HG02678 (cell line): ENCODE measurements around the gene TCF4.

Source experiments
- ATAC-seq: cut with Tn5 transposase; IDR thresholded peaks from one replicate; pipeline ENCODE4 v1.9.1; 2021; ENCODE audit warnings: mild to moderate bottlenecking, moderate library complexity; ENCODE audit not compliant: unreplicated experiment

TCF4 gene

GRCh38 chr18:55447672-55448018 lies 140.3 kb downstream of the TCF4 start:
- no peak for ATAC-seq

GRCh38 chr18:55446996-55447671 lies 140.9 kb downstream of the TCF4 start:
- ATAC-seq, result no peak

- ATAC-seq, result no peak
Observed at GRCh38 chr18:55444536-55444935, 143.5 kb downstream of the TCF4 start.

GRCh38 chr18:55443776-55444175 lies 144.2 kb downstream of the TCF4 start:
- ATAC-seq, result no peak

- ATAC-seq, result no peak
Observed at GRCh38 chr18:55442561-55442960, 145.4 kb downstream of the TCF4 start.

GRCh38 chr18:55440988-55441387 lies 147.0 kb downstream of the TCF4 start:
- no peak for ATAC-seq

- no peak for ATAC-seq
Observed at GRCh38 chr18:55439056-55439455, 148.9 kb downstream of the TCF4 start.

- ATAC-seq, result no peak
Observed at GRCh38 chr18:55435592-55435991, 152.4 kb downstream of the TCF4 start.

- ATAC-seq, result no peak
Observed at GRCh38 chr18:55433648-55434047, 154.3 kb downstream of the TCF4 start.

GRCh38 chr18:55433140-55433539 lies 154.9 kb downstream of the TCF4 start:
- no peak for ATAC-seq

- ATAC-seq, result no peak
Observed at GRCh38 chr18:55432307-55433040, 155.5 kb downstream of the TCF4 start.

GRCh38 chr18:55430026-55430425 lies 158.0 kb downstream of the TCF4 start:
- no peak for ATAC-seq

GRCh38 chr18:55427951-55428350 lies 160.0 kb downstream of the TCF4 start:
- ATAC-seq, result no peak

GRCh38 chr18:55425698-55426097 lies 162.3 kb downstream of the TCF4 start:
- no peak for ATAC-seq

- ATAC-seq, result no peak
Observed at GRCh38 chr18:55422456-55423180, 165.4 kb downstream of the TCF4 start.

- no peak for ATAC-seq
Observed at GRCh38 chr18:55421615-55422419, 166.2 kb downstream of the TCF4 start.

GRCh38 chr18:55421308-55421614 lies 166.7 kb downstream of the TCF4 start:
- ATAC-seq, result no peak

GRCh38 chr18:55420665-55421307 lies 167.2 kb downstream of the TCF4 start:
- peak; percentile 66 for ATAC-seq

- peak; percentile 9 for ATAC-seq
Observed at GRCh38 chr18:55419947-55420664, 167.9 kb downstream of the TCF4 start.
